GM21723 (cell line): ENCODE data around the gene MRPS27.

Experiments used
- ATAC-seq: cut with Tn5 transposase; IDR thresholded peaks from one replicate; pipeline ENCODE4 v1.9.1; 2021; ENCODE audit warnings: mild to moderate bottlenecking, moderate library complexity; ENCODE audit not compliant: unreplicated experiment

MRPS27 gene

GRCh38 chr5:72326306-72326649, 6.2 kb upstream of the MRPS27 start:
- ATAC-seq = no peak

GRCh38 chr5:72325566-72326305, 5.7 kb upstream of the MRPS27 start:
- no peak for ATAC-seq

- no peak for ATAC-seq
These were observed 4.3 kb upstream of the MRPS27 start for GRCh38 chr5:72324189-72324825.

GRCh38 chr5:72319435-72319975, 535 bp downstream of the MRPS27 start:
- peak; percentile 3 for ATAC-seq

GRCh38 chr5:72314571-72315172, 5.4 kb downstream of the MRPS27 start:
- ATAC-seq = no peak

- no peak for ATAC-seq
These were observed 6.9 kb downstream of the MRPS27 start for GRCh38 chr5:72313141-72313540.

- ATAC-seq = no peak
These were observed 11.2 kb downstream of the MRPS27 start for GRCh38 chr5:72308853-72309191.

- peak; percentile 94 for ATAC-seq
These were observed 11.8 kb downstream of the MRPS27 start for GRCh38 chr5:72307968-72308852.

GRCh38 chr5:72307573-72307967, 12.5 kb downstream of the MRPS27 start:
- no peak for ATAC-seq

- ATAC-seq = no peak
These were observed 14.6 kb downstream of the MRPS27 start for GRCh38 chr5:72305194-72306142.

GRCh38 chr5:72302171-72302570, 17.9 kb downstream of the MRPS27 start:
- no peak for ATAC-seq

GRCh38 chr5:72301557-72301956, 18.5 kb downstream of the MRPS27 start:
- peak; percentile 59 for ATAC-seq

GRCh38 chr5:72300590-72301339, 19.3 kb downstream of the MRPS27 start:
- no peak for ATAC-seq

GRCh38 chr5:72298711-72299110, 21.3 kb downstream of the MRPS27 start:
- ATAC-seq = no peak

- peak; percentile 33 for ATAC-seq
These were observed 21.9 kb downstream of the MRPS27 start for GRCh38 chr5:72298136-72298535.

- ATAC-seq = no peak
These were observed 23.8 kb downstream of the MRPS27 start for GRCh38 chr5:72296256-72296655.

GRCh38 chr5:72295539-72295938, 24.5 kb downstream of the MRPS27 start:
- ATAC-seq = no peak

GRCh38 chr5:72294473-72294872, 25.6 kb downstream of the MRPS27 start:
- ATAC-seq = no peak

- no peak for ATAC-seq
These were observed 26.5 kb downstream of the MRPS27 start for GRCh38 chr5:72293495-72294055.
